Fibroblast of skin of scalp (primary cell): ENCODE measurements around the gene MAD2L2.

Source experiments
- DNase-seq: peaks from one replicate; pipeline ENCODE4 v3.0.0-alpha.2; 2013

MAD2L2 gene

DNA sequence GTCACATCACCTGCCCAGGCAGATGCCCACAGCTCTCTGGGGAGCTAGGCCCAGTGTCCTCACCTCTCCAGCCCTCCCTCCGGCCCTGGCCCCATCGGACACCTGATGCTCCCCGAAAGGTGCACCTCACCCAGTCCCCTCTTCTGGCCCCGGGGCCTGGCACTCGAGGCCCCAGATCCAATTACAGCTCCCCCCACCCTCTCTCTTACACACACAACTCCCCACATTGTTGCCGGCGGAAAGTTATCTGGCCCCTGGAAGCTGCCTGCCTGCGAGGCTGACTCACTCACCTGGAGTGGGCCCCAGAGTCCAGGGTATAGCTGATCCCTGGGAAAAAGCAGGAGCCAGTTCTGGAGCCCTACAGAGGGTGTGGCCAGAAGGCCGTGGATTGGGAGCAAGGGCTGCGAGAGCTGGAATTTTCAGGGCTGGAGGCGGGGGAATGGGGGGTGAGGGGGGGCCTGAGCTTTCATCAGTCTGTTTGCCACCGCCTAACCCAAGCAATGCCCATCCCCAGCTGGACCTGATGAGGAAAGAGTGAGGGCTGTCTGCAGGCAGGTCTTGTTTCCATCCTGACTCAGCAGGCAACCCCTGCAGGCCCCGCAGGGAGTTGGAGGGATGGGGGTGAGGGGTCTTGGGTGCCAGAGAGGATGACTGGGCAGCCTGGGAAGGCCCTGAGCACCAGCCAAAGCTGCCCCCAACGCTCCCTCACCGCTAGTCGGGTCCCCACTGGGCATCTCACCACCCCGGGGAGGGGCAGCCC, 27.7 kb downstream of the MAD2L2 start:
- DNase-seq = no peak

DNA sequence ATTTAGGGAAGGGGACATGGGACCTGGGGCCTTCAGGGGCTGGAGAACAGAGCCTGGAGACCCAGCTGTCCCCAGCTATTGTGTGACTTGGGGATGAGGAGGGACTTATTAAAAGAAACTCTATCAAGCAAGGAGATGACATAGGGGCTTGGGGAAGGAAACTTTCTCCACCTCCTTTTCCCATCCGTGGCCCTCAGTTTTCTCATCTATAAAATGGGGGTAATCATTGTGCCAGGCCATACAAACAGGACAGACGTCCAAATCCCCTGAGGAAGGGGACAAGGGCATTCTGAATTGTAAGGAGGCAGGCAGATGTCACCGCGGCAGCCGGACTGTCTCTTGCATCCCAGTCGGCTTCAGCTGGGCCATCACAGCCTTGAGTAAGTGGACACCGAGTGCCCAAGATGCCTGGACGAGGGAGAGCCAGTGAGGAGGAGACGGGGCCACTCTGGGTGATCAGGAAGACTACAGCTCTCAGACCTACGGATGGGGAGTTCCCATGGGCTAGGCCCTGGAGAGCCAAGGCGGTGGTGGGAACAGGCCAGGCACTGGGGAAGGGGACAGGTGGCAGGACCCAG, 28.7 kb downstream of the MAD2L2 start:
- DNase-seq = no peak

DNA sequence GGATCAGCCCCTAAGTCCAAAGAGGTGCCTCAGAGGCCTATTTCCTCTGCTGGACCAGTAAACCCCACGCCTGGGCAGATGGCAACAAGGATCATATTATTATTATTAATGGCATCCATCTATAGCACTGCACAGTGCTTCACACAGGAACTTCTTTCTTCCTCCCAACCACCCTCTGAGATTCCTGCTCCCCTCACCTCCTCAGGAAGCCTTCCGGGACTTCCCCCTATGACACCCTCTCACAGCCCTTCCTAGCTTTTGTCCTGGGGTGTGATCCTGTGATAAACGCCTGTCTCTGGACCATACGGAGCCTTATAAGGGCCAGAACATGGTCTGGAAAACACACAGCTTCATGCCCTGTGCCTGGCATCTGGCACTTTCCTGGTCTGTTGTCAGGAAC, 29.9 kb downstream of the MAD2L2 start:
- DNase-seq = no peak

DNA sequence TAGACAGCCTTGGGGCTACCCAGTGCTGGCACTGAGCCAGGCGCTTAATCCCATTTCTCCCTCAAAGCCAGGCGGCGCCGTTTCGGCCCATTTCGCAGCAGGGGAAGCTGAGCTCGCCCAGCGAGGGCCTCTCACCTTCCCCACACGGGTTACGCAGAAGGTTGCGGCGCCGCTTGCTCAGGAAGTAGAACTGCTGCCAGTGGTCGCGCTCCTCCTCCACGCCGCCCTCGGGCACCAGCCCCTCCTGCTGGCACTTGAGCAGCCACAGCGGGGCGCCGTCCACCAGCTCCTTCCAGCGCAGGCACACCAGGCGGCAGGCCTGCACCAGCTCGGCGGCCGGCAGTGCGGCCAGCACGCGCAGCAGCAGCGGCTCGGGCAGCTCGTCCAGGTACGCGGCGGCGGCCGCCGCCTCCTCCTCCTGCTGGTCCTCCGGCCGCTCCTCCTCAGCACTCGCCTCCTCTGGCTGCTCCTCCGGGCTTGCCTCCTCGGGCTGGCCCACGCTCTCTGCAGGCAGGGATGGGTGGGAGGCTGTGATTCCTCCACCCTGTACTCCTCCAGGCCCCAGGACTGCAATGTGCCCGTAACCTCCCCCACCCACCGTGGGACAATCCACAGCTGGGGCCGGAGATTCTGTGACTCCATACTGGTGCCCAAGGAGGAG, 30.5 kb downstream of the MAD2L2 start:
- peak; percentile 61 for DNase-seq

DNA sequence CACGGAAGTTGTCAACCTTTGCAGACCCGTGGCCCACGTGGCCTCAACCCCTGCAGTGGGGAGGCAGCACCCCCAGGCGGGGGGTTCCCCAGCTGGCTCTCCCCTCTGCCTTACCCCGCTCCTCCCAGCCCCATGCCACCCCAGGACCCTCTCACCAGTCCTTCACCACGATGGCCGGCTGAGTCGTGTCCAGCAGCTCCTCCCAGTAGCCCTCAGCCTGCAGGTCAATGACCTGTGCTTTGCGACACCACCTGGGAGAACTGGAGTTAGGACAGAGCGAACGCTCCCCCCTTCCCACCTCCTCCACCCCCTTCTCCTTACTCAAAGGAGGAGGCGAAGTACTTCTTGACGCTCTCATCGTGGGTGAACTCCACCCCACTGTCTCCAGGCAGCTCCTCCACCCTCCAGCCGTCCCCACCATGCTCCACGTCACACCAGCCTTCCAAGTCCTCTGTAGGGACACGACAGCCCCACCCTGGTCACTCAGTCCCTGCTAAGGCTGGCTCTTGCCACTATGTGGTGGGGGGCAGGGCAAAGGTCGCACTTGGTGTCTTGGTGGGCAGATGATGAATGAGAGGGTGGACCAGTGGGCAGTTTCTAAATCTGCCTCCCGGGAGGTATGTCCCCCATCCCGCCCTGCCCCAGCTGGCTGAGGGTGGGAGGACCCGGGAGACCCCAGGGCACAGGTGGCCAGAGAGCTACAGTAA, 31.2 kb downstream of the MAD2L2 start:
- no peak for DNase-seq

DNA sequence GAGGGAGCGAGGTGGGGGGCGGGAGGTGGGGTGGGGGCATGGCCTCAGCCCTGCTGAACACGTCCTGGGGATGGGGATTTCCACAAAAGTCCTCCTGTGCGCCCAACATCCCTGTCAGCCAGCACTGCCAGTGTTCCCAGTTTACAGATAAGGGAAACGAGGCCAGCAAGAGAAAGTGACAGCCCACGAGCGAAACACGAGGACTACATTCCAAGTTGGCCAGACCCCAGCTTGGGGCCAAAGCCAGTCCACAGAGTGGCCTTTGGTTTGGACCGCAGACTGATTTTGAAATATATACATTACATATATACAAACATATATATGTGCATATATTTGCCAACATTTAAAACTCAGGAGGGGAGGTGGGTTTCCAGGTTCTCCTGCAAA, 31.7 kb downstream of the MAD2L2 start:
- no peak for DNase-seq

DNA sequence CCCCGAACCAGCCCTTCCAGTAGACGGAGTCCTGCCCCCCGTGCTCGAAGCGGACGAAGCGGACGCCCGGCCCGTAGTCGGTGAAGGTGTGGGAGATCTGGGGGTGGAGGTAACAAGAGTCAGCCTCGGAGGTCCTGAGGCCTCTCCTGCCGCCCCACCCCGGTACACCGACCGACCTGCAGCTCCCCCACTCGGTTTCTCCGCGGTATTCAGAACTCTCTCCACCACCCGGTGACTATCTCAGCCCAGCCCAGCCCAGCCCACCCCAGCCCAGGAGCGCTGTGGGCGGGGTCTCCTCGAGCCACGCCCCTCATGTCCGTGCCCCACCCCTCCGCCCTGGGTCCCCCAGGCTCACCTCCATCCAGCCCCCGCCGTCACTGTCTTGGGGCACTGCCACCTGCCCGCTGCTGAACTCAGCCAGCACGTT, 32.2 kb downstream of the MAD2L2 start:
- no peak for DNase-seq

DNA sequence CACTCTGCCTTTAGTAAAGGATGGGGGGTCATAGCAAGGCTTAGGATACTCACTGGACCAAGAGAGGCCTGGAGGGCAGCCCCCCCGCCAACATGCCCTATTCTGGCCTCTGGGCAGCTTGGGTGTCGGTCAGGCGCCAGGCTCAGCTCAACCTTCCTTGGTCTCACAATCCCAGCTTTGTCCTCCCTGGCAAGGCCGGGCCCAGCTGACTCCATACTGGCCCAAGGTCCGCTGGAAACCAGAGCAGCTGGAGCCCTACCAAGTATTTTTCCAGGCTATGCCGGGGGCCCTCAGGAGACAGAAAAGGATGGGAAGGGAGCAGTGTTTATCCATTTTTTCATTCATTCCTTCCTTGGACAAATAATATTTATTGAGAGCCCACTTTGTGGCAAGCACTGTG, 32.9 kb downstream of the MAD2L2 start:
- DNase-seq = no peak

DNA sequence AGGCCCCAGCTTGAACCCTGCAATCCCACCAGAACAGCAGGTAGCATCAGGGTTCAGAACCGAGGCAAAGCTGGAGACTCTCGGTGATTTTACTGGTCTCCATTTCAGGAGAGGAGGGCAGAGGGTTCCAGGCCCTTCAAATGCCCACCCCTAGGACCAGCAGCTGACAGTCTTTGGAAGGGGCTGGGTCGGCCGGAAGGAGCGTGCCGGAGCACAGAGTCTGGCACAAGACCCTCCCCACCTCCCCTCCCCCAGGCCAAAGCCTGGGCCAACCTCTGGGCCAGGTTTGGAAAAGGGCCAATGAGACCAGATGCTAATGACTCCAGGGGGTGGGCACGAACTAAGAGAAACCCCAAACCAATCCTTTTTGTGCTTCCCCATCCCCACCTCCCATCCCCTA, 33.6 kb downstream of the MAD2L2 start:
- no peak for DNase-seq

DNA sequence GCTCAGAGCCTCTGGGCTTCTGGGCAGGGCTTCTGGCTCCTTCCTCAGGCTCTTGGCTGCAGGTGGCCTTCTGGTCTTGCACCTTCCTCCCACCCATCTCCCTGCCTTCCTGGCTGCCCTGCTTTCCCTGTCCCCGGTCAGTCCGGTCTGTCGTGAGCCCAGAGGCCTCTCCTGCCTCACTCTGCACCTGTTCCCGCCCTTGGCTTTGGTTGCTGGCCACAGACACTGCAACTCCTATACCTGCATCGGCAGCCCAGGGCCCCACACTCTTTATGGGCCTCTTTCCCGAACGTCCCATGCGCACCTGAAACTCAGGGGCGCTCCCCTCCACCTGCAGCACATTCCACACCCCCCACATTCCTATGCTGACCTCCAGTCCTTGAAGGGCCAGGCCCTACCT, 34.6 kb downstream of the MAD2L2 start:
- DNase-seq = no peak

DNA sequence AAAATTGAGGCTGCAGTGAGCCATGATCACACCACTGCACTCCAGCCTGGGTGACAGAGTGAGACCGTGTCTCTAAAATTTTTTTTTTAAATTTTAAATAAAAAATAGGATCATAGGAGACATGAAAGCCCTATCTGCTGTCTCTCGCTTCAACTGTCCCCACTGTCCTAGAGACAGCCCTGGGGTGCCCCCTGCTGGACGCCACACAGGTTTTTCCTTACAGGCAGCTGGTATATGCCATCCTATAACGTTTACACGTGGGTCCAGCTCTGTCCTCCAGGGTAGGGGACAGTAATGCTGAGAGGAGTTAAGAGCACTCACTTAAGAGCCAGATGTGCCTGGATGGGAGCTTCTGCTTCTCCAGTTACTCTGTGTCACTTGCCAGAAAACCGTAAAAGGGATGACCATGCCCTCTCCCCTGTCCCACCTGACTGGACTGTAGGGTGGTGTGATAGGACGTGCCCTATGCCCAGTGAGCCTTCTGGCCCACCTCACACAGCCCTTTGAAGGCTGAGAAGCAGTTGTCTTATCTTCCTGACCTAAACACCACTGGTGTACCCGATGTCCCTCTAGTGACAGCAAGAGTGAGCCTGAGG, 35.2 kb downstream of the MAD2L2 start:
- DNase-seq = peak; percentile 66

DNA sequence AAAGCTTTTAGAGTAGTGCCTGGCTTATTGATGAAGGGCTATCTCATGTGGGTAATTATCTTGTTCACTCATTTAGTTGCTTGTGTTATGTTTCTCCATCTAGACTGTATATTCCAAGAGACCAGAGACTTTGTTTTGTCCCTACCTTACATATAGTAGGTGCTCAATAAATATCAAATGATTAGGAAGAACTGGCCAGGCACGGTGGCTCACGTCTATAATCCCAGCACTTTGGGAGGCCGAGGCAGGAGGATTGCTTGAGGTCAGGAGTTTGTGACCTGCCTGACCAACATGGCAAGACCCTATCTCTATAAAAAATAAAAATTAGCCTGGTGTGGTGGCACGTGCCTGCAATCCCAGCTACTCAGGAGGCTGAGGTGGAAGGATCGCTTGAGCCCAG, 35.7 kb downstream of the MAD2L2 start:
- no peak for DNase-seq

DNA sequence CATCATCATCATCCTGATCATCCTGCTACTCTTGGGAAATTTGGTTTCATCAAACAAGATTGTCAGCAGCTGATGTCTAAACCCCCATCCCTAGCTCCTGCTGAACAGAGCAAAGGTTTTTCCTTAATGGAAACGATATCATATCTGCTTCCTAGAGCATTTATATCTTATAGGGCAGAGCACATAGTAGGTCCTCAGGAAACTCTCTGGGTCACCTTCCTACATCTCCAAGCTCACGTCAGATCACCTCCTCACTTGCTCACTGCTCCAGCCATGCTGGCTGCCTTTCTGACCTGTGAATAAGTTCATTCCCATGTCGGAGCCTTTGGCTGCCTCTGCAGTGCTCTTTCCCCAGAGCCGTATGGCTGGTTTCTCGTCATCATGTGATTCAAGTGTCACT, 37.2 kb downstream of the MAD2L2 start:
- DNase-seq = no peak

DNA sequence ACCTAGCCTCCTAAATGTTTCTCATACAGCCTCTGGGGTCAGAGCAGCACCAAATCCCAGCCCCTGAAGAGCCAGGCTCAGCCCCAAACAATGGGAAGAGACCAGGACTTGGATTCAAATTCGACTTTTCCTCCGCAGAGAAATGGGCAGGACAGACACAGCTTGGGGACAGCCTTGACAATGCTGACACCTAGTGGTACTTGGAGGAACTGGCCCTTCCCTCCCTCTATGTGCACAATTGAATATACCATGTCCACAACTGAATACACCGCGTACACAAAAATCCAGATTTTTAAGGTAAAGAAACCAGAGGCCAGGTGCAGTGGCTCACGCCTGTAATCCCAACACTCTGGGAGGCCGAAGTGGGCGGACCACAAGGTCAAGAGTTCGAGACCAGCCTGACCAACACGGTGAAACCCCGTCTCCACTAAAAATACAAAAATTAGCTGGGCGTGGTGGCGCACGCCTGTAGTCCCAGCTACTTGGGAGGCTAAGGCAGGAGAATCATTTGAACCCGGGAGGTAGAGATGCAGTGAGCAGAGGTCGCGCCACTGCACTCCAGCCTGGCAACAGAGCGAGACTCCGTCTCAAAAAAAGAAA, 38.4 kb downstream of the MAD2L2 start:
- peak; percentile 53 for DNase-seq

DNA sequence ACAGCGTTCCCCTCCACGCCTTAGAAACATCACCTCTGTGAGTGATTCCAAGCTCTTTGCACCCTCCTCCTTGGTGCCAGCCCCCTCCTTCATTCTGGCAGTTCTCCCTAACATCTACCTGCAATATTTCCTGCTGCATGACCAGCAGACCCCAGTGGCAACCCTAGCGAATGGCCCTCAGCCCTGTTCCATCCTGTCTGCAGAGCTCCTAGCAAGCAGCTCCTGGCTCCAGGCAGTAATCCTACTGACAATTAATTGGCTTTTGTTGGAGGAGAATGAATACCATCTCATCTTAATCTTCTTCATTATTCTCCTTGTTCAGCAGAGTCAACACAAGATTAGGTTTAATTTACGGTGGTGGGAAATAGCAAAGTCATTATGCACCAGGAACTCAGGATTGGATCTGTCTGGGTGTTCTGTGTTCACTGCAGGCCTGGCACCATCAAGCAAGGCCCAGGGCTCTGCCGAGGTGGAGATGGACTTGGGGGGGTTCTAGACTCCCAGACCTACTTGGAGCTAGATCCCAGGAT, 39.1 kb downstream of the MAD2L2 start:
- no peak for DNase-seq

DNA sequence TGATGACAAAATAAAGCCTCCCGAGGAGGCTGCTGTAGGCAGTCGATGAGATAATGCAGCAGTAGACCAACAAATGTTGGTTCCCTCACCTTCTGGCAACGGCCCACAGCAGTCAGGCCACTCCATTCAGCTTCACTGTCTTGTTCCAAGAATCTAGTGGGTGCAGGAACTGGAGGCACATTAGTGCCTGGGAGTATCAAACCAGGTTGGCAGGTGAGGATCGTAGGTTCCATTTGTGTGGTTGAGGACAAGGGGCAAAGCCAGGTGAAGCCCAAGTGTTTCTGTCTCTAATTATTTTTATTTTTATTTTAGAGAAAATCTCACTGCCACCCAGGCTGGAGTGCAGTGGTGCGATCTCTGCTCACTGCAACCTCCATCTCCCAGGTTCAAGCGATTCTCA, 40.0 kb downstream of the MAD2L2 start:
- DNase-seq = no peak

DNA sequence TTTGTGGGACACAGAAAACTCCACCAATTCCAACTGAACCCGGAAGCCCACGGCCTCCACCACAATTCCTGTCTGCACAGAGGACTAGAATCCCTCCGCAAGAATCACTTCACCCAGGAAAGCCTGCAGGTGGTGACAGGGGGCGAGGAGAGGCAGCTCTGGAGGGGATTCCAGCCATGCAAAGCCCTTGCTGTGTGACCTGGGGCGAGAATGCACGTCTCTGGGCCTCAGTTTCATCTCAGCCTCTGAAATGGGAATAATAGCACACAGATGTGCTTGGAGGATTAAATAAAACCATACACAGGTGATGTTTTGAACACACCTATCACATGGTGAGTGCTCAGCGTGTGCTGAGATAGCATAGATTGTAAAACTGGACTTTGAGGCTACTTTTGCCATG, 40.8 kb downstream of the MAD2L2 start:
- DNase-seq = no peak

DNA sequence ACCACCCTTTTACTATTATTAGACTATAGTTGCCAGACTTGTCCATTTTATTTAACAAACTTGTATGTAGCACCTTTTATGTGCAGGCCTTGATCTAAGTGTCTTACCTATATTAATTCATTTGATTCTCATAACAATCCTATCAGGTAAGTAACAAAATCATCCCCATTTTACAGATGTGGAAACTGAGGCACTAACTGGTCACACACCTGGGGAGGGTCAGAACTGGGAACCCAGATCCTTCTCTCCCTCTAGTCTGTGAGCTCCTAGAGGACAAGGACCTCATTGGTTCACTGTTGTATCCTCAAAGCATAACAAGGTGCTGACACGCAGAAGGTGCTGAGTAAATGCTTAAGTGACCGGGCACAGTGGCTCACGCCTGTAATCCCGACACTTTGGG, 41.6 kb downstream of the MAD2L2 start:
- DNase-seq = no peak

DNA sequence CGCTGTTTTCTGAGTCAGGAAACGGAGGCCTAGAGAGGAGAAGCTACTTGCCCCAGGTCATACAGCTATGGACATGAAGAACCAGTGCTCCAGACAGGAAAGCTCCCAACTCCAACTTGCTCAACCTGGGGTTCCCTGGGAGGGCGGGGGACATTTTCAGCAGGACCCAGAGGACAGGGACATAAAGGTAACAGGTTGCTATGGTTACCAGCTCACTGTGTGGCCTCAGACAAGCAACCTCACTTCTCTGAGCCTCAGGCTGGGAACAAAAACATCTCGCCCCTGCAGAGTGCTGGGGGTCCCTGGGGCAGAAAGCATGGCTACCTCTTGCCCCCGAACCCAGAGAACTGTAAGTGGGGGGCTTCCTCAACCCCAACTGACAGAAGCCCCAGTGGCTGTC, 42.8 kb downstream of the MAD2L2 start:
- DNase-seq = no peak

DNA sequence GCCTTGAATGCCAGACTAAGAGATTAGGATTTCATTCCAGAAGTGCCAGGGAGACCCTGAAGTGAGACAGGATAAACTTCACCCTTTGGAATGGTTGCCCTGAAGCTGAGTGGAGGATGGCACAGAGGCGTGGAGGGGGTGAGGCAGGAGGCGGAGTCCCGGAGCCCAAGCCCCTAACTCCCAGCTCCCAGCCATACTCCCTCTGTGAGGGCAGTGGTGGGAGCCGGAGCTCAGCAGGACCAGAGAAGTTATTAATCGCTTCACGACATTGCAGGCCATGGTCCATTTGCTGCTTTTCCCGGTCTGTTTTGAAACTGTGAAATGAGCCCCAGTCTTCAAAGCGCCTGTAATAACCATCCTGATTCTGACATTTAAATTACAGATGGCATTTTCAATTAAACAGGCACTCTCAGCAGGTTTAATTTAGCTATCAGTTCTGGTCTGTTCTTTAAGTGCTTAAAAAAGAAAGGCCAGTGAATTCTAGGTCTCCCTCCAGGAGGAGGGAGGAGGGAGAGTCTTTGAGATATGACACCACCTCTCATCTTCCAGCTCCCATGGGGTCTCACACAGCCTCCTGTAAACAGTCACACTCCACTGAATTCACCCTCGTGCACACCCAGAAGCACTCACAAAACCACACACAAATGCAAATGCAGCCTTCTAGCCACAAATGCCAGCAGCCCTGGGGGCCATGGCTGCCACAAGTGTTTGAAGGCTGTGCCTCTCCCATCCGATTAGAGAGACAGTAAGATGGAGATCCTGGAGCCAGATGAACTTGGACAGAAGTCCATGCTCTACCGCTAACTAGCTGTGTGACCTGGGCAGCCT, 46.4 kb downstream of the MAD2L2 start:
- no peak for DNase-seq
